ENCODE measurements around the gene HERC2. TPM values are rescaled to one million over a fixed set of nuclear protein-coding genes. Genes with fewer than 3 reads are reported as not detected.

HERC2 gene
- total and polyA plus RNA-seq, 4 donors, result 14.6 to 45.4 (median 26.6) TPM

DNA sequence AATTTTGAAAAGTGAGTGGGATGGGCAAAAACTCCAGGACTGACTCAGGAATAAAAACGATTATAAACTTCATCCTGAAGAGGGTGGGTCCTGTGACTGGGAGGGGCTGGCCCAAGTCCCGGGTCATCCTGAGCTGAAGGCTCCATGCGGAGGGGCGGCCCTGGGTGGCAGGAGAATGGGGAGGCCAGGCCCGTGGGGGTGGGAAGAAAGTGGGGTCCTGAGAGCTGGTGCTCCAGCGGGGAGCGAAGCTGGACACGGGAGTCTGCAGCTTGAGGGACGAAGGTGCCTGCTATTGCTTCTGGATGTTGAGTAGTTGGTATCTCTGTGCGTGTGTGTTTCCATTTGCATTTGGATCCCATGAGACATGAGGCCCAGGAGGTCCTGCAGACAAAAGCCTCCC, 218.1 kb downstream of the HERC2 start:
- Histone ChIP-seq H3K9me3 (ENCODE audit: control insufficient read depth in 4 of 4, low read length in 3 of 4) (no peaks in the 10 kb centered on the region), H3K27ac (ENCODE audit: low read depth in 1 of 2, low read length in 2 of 2) (no peak overlapping the region), H3K9ac (ENCODE audit: low read depth in 1 of 2, low read length in 2 of 2) (no peak overlapping the region), H3K27me3 (ENCODE audit: control insufficient read depth in 4 of 4, insufficient read depth in 4 of 4, low read length in 3 of 4) (peaks cover 0 to 5% (median 0%) of the 10 kb centered on the region in 4 donors), H3K36me3 (ENCODE audit: control insufficient read depth in 4 of 4, insufficient read depth in 3 of 4, low read depth in 1 of 4, low read length in 3 of 4) (no peaks in the 10 kb centered on the region), H3K4me1 (ENCODE audit: control insufficient read depth in 4 of 4, insufficient read depth in 4 of 4, low read length in 3 of 4) (peaks cover 14 to 23% (median 17%) of the 10 kb centered on the region in 4 donors), H3K4me3 (ENCODE audit: low read depth in 1 of 3, low read length in 3 of 3) (no peak overlapping the region)
- 89% methylated on average over 10 of the region's 10 CpGs for WGBS
- no peak for DNase-seq (ENCODE audit: low spot score)
- no peak for TF ChIP-seq HNF4A (conservative IDR thresholded peaks at IDR 0.05)
- no peak for TF ChIP-seq JUND (IDR thresholded peaks at IDR 0.05)
- no peak for TF ChIP-seq REST (IDR thresholded peaks at IDR 0.05)
- no peak for TF ChIP-seq FOXA1 (IDR thresholded peaks at IDR 0.05)
- TF ChIP-seq ATF3 (IDR thresholded peaks at IDR 0.05), result no peak
- no peak for TF ChIP-seq ZBTB33 (IDR thresholded peaks at IDR 0.05)
- TF ChIP-seq FOXA2 (IDR thresholded peaks at IDR 0.05), result no peak
- TF ChIP-seq EGR1 (IDR thresholded peaks at IDR 0.05; ENCODE audit: low read depth in 2 of 2), result no peak
- TF ChIP-seq, protein P1, sequence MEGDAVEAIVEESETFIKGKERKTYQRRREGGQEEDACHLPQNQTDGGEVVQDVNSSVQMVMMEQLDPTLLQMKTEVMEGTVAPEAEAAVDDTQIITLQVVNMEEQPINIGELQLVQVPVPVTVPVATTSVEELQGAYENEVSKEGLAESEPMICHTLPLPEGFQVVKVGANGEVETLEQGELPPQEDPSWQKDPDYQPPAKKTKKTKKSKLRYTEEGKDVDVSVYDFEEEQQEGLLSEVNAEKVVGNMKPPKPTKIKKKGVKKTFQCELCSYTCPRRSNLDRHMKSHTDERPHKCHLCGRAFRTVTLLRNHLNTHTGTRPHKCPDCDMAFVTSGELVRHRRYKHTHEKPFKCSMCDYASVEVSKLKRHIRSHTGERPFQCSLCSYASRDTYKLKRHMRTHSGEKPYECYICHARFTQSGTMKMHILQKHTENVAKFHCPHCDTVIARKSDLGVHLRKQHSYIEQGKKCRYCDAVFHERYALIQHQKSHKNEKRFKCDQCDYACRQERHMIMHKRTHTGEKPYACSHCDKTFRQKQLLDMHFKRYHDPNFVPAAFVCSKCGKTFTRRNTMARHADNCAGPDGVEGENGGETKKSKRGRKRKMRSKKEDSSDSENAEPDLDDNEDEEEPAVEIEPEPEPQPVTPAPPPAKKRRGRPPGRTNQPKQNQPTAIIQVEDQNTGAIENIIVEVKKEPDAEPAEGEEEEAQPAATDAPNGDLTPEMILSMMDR (IDR thresholded peaks at IDR 0.05; ENCODE audit: low read depth, low read length, missing input control), result no peak

GRCh38 chr15:28101983-28102441, 220.0 kb downstream of the HERC2 start:
- H3K27me3 ChIP-seq (ENCODE audit: control insufficient read depth in 4 of 4, insufficient read depth in 4 of 4, low read length in 3 of 4), result peaks cover 0 to 5% (median 0%) of the 10 kb centered on the region in 4 donors
- no peak overlapping the region for H3K4me3 ChIP-seq (ENCODE audit: low read depth in 1 of 3, low read length in 3 of 3)
- H3K9ac ChIP-seq (ENCODE audit: low read depth in 1 of 2, low read length in 2 of 2), result no peak overlapping the region
- peaks cover 10 to 16% (median 12%) of the 10 kb centered on the region in 4 donors for H3K4me1 ChIP-seq (ENCODE audit: control insufficient read depth in 4 of 4, insufficient read depth in 4 of 4, low read length in 3 of 4)
- DNase-seq (ENCODE audit: low spot score), result no peak
- H3K9me3 ChIP-seq (ENCODE audit: control insufficient read depth in 4 of 4, low read length in 3 of 4), result no peaks in the 10 kb centered on the region
- 81% methylated on average over 10 of the region's 10 CpGs for WGBS
- no peaks in the 10 kb centered on the region for H3K36me3 ChIP-seq (ENCODE audit: control insufficient read depth in 4 of 4, insufficient read depth in 3 of 4, low read depth in 1 of 4, low read length in 3 of 4)
- no peak overlapping the region for H3K27ac ChIP-seq (ENCODE audit: low read depth in 1 of 2, low read length in 2 of 2)
- TF ChIP-seq HNF4G (IDR thresholded peaks at IDR 0.05) (no peak), MAX (IDR thresholded peaks at IDR 0.05) (no peak), RAD21 (IDR thresholded peaks at IDR 0.05) (no peak), HNF4A (conservative IDR thresholded peaks at IDR 0.05) (no peak), REST (IDR thresholded peaks at IDR 0.05) (no peak), ATF3 (IDR thresholded peaks at IDR 0.05) (no peak), NR2F2 (IDR thresholded peaks at IDR 0.05) (no peak), FOXA2 (IDR thresholded peaks at IDR 0.05) (no peak), SP1 (IDR thresholded peaks at IDR 0.05) (no peak), YY1 (IDR thresholded peaks at IDR 0.05) (no peak), GABPA (IDR thresholded peaks at IDR 0.05 in 1 of 2, conservative IDR thresholded peaks at IDR 0.05 in 1 of 2) (no peak), EGR1 (IDR thresholded peaks at IDR 0.05; ENCODE audit: low read depth in 2 of 2) (no peak), RXRA (IDR thresholded peaks at IDR 0.05) (no peak), FOXA1 (IDR thresholded peaks at IDR 0.05) (no peak), JUND (IDR thresholded peaks at IDR 0.05) (no peak), TAF1 (conservative IDR thresholded peaks at IDR 0.05) (no peak)
